Sigmoid colon (tissue), 4 donors: ENCODE measurements around the gene PLOD2.

Source experiments
- CTCF ChIP-seq, 4 experiments: fragments of 450-650 bp in 3 of 4; fragments of 200-600 bp in 1 of 4; IDR thresholded peaks; one replicate each; pipeline ENCODE4 v1.5.1; 2016 to 2019; ENCODE audit warnings: antibody characterized with exemption in 4 of 4, mild to moderate bottlenecking in 3 of 4, moderate library complexity in 2 of 4
- POLR2A ChIP-seq, 2 donors: fragments of 450-650 bp; IDR thresholded peaks; one replicate each; pipeline ENCODE4 v1.6.1; 2016; ENCODE audit warnings: antibody characterized with exemption in 2 of 2, mild to moderate bottlenecking in 2 of 2, moderate library complexity in 2 of 2
- POLR2AphosphoS5 ChIP-seq, 4 donors: sonication (generic); formaldehyde crosslinking; IDR thresholded peaks; one replicate each; pipeline ENCODE4 v1.6.1; 2017; ENCODE audit warnings: antibody characterized with exemption in 4 of 4

- TF ChIP-seq CTCF (IDR thresholded peaks at IDR 0.05) = no peak
- TF ChIP-seq POLR2A (IDR thresholded peaks at IDR 0.05) = no peak
- TF ChIP-seq POLR2AphosphoS5 (IDR thresholded peaks at IDR 0.05) = no peak
Observed at GRCh38 chr3:146111337-146111736, 49.6 kb downstream of the PLOD2 start.
